Tibial nerve (tissue), 4 donors: ENCODE data around the gene RAB15.

Experiments used
- EP300 ChIP-seq, 2 donors: sonication (generic); formaldehyde crosslinking; IDR thresholded peaks; one replicate each; pipeline ENCODE4 v1.6.1; 2017; ENCODE audit warnings: antibody characterized with exemption in 2 of 2, mild to moderate bottlenecking in 1 of 2
- TF ChIP-seq, protein P1 (sequence below), 5 experiments: fragments of 200-600 bp in 3 of 5; fragments of 450-650 bp in 2 of 5; sonication (generic) in 3 of 5; IDR thresholded peaks; one replicate each; pipeline ENCODE4 v1.5.1; 2016 to 2019; ENCODE audit warnings: antibody characterized with exemption in 5 of 5, mild to moderate bottlenecking in 3 of 5, moderate library complexity in 2 of 5

DNA sequence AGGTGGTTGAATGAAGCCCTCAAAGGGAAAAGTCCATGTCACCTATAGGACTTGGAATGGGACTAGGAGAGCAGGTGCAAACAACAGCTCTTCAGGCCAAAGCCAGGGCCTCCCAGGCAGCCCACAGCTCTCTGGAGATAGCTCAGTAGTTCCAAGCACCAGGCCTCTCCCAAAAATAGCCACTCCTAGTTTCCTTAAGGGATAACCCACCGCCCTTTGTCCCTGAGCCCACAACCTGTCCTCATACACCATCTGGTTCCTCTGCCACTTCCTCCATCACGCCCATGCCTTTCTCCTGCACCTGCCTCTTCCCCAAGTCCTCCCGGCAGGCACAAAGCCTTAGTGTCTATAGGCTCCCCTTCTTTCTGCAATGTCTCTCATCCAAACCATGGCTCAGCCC is 2.1 kb downstream of the RAB15 start:
- no peak for TF ChIP-seq EP300 (IDR thresholded peaks at IDR 0.05)
- TF ChIP-seq, protein P1, sequence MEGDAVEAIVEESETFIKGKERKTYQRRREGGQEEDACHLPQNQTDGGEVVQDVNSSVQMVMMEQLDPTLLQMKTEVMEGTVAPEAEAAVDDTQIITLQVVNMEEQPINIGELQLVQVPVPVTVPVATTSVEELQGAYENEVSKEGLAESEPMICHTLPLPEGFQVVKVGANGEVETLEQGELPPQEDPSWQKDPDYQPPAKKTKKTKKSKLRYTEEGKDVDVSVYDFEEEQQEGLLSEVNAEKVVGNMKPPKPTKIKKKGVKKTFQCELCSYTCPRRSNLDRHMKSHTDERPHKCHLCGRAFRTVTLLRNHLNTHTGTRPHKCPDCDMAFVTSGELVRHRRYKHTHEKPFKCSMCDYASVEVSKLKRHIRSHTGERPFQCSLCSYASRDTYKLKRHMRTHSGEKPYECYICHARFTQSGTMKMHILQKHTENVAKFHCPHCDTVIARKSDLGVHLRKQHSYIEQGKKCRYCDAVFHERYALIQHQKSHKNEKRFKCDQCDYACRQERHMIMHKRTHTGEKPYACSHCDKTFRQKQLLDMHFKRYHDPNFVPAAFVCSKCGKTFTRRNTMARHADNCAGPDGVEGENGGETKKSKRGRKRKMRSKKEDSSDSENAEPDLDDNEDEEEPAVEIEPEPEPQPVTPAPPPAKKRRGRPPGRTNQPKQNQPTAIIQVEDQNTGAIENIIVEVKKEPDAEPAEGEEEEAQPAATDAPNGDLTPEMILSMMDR (IDR thresholded peaks at IDR 0.05): no peak
